HG03354 (cell line): ENCODE data around the gene MYO5C.
A peak's percentile ranks its signal among the peaks of the same experiment; 100 is the strongest.
"Not testable (repeated sequence)": the region's sequence is repeated elsewhere in the genome, so short reads cannot be mapped to it uniquely, and the experiment has no call there.

Experiments used
- ATAC-seq: cut with Tn5 transposase; IDR thresholded peaks from one replicate; pipeline ENCODE4 v1.9.1; 2021; ENCODE audit warnings: mild to moderate bottlenecking; ENCODE audit not compliant: unreplicated experiment, poor library complexity, severe bottlenecking

The MYO5C gene

GRCh38 chr15:52184721-52185120, 110.9 kb downstream of the MYO5C start:
- ATAC-seq: no peak

- no peak for ATAC-seq
Measured at GRCh38 chr15:52183562-52184173, 111.9 kb downstream of the MYO5C start.

GRCh38 chr15:52181938-52182780, 113.4 kb downstream of the MYO5C start:
- ATAC-seq: no peak

- ATAC-seq: no peak
Measured at GRCh38 chr15:52180851-52181450, 114.7 kb downstream of the MYO5C start.

- peak; percentile 33 for ATAC-seq
Measured at GRCh38 chr15:52180196-52180835, 115.3 kb downstream of the MYO5C start.

- peak; percentile 88 for ATAC-seq
Measured at GRCh38 chr15:52179278-52180195, 116.1 kb downstream of the MYO5C start.

- ATAC-seq: no peak
Measured at GRCh38 chr15:52178765-52179164, 116.8 kb downstream of the MYO5C start.

GRCh38 chr15:52172869-52173268, 122.7 kb downstream of the MYO5C start:
- no peak for ATAC-seq

GRCh38 chr15:52171807-52172206, 123.8 kb downstream of the MYO5C start:
- ATAC-seq: no peak

- no peak for ATAC-seq
Measured at GRCh38 chr15:52171386-52171785, 124.2 kb downstream of the MYO5C start.

GRCh38 chr15:52170199-52170598, 125.4 kb downstream of the MYO5C start:
- not testable (repeated sequence) for ATAC-seq

GRCh38 chr15:52165494-52166131, 130.0 kb downstream of the MYO5C start:
- ATAC-seq: not testable (repeated sequence)

- no peak for ATAC-seq
Measured at GRCh38 chr15:52164631-52165265, 130.9 kb downstream of the MYO5C start.

GRCh38 chr15:52163321-52164190, 132.0 kb downstream of the MYO5C start:
- no peak for ATAC-seq

- ATAC-seq: no peak
Measured at GRCh38 chr15:52162876-52163275, 132.7 kb downstream of the MYO5C start.

- no peak for ATAC-seq
Measured at GRCh38 chr15:52162260-52162659, 133.3 kb downstream of the MYO5C start.

GRCh38 chr15:52161406-52161966, 134.1 kb downstream of the MYO5C start:
- ATAC-seq: no peak
